ENCODE data around the gene PRIM2.
"Not testable (repeated sequence)": the region's sequence is repeated elsewhere in the genome, so short reads cannot be mapped to it uniquely, and the experiment has no call there.

The PRIM2 gene

GRCh38 chr6:57488551-57488950 lies 171.1 kb downstream of the PRIM2 start:
- DNase-seq; H3K9me3 Mint-ChIP-seq; ATAC-seq (replicated peaks); H3K27ac Mint-ChIP-seq; H3K27me3 Mint-ChIP-seq; H3K36me3 Mint-ChIP-seq (ENCODE audit: insufficient read depth); H3K4me1 Mint-ChIP-seq (ENCODE audit: low read depth in 2 of 2); H3K4me3 Mint-ChIP-seq: not testable (repeated sequence)

GRCh38 chr6:57489887-57490286 lies 172.5 kb downstream of the PRIM2 start:
- DNase-seq; ATAC-seq (replicated peaks); H3K27ac Mint-ChIP-seq: not testable (repeated sequence)

GRCh38 chr6:57491795-57492194 lies 174.4 kb downstream of the PRIM2 start:
- H3K36me3 Mint-ChIP-seq (ENCODE audit: insufficient read depth); H3K27ac Mint-ChIP-seq; H3K27me3 Mint-ChIP-seq; H3K4me1 Mint-ChIP-seq (ENCODE audit: low read depth in 2 of 2); H3K9me3 Mint-ChIP-seq; ATAC-seq (replicated peaks); DNase-seq; H3K4me3 Mint-ChIP-seq: not testable (repeated sequence)

More at GRCh38 chr6:57489887-57490286, 172.5 kb downstream of the PRIM2 start:
- not testable (repeated sequence) for H3K27me3 Mint-ChIP-seq; H3K4me3 Mint-ChIP-seq; H3K4me1 Mint-ChIP-seq (ENCODE audit: low read depth in 2 of 2); H3K9me3 Mint-ChIP-seq; H3K36me3 Mint-ChIP-seq (ENCODE audit: insufficient read depth)

DNA sequence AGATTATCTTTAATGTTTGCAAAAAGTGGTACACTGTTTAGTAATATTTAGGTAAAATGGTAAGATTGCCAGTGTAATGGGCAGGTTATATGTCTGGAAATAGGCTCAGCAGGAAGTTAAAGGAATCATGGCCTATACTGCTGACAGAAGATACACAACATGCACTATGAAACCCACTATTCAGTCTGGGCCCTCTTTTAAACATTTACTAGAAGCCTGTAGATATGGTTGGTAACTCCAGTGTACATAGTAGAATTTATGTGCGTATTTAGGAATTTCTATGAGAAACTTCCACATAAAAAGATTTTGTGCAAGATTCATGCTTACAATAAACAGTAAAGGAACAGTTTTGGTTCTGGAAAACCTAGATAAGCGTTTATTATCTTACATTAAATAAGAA lies 178.8 kb downstream of the PRIM2 start:
- not testable (repeated sequence) for DNase-seq; H3K27ac Mint-ChIP-seq; H3K27me3 Mint-ChIP-seq; H3K4me3 Mint-ChIP-seq; H3K36me3 Mint-ChIP-seq (ENCODE audit: insufficient read depth); H3K9me3 Mint-ChIP-seq; ATAC-seq (replicated peaks); H3K4me1 Mint-ChIP-seq (ENCODE audit: low read depth in 2 of 2)

DNA sequence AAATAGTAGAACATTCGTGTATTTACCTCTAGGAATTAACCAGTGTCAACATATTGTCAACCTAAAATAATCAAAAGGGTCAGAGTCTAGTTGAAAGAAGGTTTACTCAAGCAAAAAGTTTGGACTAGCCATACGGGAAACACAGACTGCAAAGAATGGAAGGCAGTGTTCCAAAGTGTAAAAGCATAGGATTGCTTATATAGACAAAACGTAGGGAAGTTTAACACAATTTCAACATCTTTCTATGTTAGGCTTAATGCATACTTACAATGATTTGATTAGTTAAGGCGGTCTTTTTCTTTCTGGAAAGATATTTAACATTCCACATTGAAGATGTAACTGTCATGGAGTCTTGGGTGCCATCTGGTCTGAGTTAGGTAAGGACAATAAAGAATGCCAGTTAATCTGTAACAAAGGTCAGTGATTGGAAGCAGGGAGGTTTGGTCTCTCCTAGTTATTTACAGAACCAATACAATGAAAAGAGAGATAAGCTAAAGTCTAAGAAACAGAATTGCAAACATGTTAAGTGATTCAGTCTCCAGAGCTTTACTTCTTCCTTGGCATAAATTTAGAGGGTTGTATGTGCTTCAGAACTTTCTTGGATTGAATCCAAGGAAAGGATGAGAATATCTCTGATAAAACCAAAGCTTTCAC lies 183.1 kb downstream of the PRIM2 start:
- ATAC-seq (replicated peaks); H3K27me3 Mint-ChIP-seq; H3K27ac Mint-ChIP-seq; H3K9me3 Mint-ChIP-seq; H3K36me3 Mint-ChIP-seq (ENCODE audit: insufficient read depth); H3K4me3 Mint-ChIP-seq; DNase-seq: not testable (repeated sequence)
- peaks cover 0 to 12% of the 10 kb centered on the region in 2 donors for H3K4me1 Mint-ChIP-seq (ENCODE audit: low read depth in 2 of 2)

GRCh38 chr6:57502387-57502786 lies 185.0 kb downstream of the PRIM2 start:
- H3K4me3 Mint-ChIP-seq; ATAC-seq (replicated peaks); H3K9me3 Mint-ChIP-seq; H3K27ac Mint-ChIP-seq; DNase-seq; H3K27me3 Mint-ChIP-seq; H3K36me3 Mint-ChIP-seq (ENCODE audit: insufficient read depth): not testable (repeated sequence)
- H3K4me1 Mint-ChIP-seq (ENCODE audit: low read depth in 2 of 2): peaks cover 0 to 12% of the 10 kb centered on the region in 2 donors

DNA sequence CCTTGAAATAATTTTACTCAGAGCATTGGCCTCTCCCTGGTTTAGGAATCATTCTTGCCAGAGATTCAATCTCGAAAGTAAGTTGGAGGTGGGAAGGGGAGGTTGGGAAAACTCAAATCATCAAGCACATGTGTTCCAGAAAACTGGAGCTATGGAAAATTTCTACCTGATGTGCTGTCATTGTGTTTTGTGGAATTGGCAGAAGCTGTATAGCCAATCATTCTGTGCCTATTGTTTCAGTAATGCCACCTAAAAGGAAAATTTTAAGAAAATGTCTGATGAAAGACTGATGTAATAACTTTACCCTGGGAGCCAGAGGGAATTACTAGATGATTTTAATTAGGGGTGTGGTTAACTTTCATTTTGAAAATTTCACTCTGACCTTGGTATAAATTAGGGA lies 187.8 kb downstream of the PRIM2 start:
- not testable (repeated sequence) for H3K9me3 Mint-ChIP-seq; H3K27me3 Mint-ChIP-seq; DNase-seq; H3K4me3 Mint-ChIP-seq; H3K4me1 Mint-ChIP-seq (ENCODE audit: low read depth in 2 of 2); H3K36me3 Mint-ChIP-seq (ENCODE audit: insufficient read depth); ATAC-seq (replicated peaks)
- peak overlapping the region in 1 of 2 donors; percentile 7 for H3K27ac Mint-ChIP-seq

GRCh38 chr6:57510390-57510789 lies 193.0 kb downstream of the PRIM2 start:
- H3K36me3 Mint-ChIP-seq (ENCODE audit: insufficient read depth); H3K4me3 Mint-ChIP-seq; DNase-seq; H3K27ac Mint-ChIP-seq; H3K9me3 Mint-ChIP-seq; ATAC-seq (replicated peaks); H3K27me3 Mint-ChIP-seq; H3K4me1 Mint-ChIP-seq (ENCODE audit: low read depth in 2 of 2): not testable (repeated sequence)

- H3K4me1 Mint-ChIP-seq (ENCODE audit: low read depth in 2 of 2); H3K27me3 Mint-ChIP-seq; H3K27ac Mint-ChIP-seq; DNase-seq; H3K4me3 Mint-ChIP-seq; H3K36me3 Mint-ChIP-seq (ENCODE audit: insufficient read depth); H3K9me3 Mint-ChIP-seq; ATAC-seq (replicated peaks): not testable (repeated sequence)
These were observed 197.7 kb downstream of the PRIM2 start for GRCh38 chr6:57515171-57515570.

GRCh38 chr6:57515845-57516244 lies 198.4 kb downstream of the PRIM2 start:
- DNase-seq; H3K36me3 Mint-ChIP-seq (ENCODE audit: insufficient read depth); H3K27me3 Mint-ChIP-seq; H3K4me1 Mint-ChIP-seq (ENCODE audit: low read depth in 2 of 2); H3K27ac Mint-ChIP-seq; H3K9me3 Mint-ChIP-seq; H3K4me3 Mint-ChIP-seq; ATAC-seq (replicated peaks): not testable (repeated sequence)

GRCh38 chr6:57516776-57517175 lies 199.3 kb downstream of the PRIM2 start:
- H3K27ac Mint-ChIP-seq; H3K4me1 Mint-ChIP-seq (ENCODE audit: low read depth in 2 of 2); H3K4me3 Mint-ChIP-seq; DNase-seq; H3K27me3 Mint-ChIP-seq; ATAC-seq (replicated peaks); H3K36me3 Mint-ChIP-seq (ENCODE audit: insufficient read depth); H3K9me3 Mint-ChIP-seq: not testable (repeated sequence)

DNA sequence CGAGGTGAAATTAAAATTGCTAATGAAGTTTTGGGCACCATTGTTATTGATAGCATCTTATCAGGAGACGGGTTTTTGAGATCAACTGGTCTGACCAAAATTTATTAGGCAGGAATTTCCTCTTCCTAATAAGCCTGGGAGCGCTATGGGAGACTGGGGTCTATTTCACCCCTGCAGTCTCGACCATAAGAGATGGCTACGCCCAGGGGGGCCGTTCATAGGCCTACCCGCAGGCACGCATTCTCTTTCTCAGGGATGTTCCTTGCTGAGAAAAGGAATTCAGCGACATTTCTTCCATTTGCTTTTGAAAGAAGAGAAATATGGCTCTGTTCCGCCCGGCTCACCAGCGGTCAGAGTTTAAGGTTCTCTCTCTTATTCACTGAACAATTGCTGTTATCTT lies 201.8 kb downstream of the PRIM2 start:
- H3K9me3 Mint-ChIP-seq; ATAC-seq (replicated peaks); H3K36me3 Mint-ChIP-seq (ENCODE audit: insufficient read depth); H3K4me1 Mint-ChIP-seq (ENCODE audit: low read depth in 2 of 2); H3K27ac Mint-ChIP-seq; DNase-seq; H3K27me3 Mint-ChIP-seq; H3K4me3 Mint-ChIP-seq: not testable (repeated sequence)

DNA sequence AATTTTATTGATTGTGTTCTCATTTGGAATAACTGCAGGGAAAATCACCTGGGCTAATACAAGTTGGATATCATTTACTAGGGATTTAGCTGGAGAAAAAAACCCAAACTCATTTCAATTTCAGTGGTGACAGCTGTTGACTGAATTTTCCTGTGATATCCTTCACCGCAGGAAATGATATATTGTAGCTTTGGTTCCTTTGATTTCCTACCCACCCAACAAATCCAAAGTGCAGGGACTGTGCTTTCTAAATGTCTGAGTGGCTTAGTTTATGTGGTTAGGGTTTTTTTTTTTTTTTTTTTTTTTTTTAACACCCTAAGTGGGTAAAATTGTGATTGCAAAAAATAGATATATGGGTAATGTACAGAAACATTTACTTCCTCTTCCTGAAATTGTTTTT lies 203.7 kb downstream of the PRIM2 start:
- H3K4me3 Mint-ChIP-seq; H3K9me3 Mint-ChIP-seq; DNase-seq; H3K27ac Mint-ChIP-seq; H3K4me1 Mint-ChIP-seq (ENCODE audit: low read depth in 2 of 2); H3K36me3 Mint-ChIP-seq (ENCODE audit: insufficient read depth); H3K27me3 Mint-ChIP-seq; ATAC-seq (replicated peaks): not testable (repeated sequence)

DNA sequence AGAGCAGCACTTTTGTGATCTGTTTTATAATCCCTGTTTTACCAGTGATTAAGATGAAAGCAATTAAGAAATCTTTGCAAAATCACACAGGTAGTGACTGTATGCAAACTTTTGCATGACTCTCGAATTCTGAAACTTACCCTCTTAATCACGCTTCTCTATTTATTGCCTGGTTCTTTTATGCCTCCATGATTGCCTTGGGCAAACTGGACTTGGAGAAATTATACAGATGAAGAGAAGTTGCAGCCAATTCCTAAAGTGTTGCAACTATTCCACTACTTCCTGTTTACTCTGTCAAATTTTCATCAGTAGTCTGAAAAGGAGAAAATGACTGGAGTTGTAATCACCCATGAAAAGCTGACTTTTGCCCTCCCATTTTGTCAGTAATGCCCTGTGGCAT lies 205.8 kb downstream of the PRIM2 start:
- H3K27me3 Mint-ChIP-seq: not testable (repeated sequence)

GRCh38 chr6:57529755-57530154 lies 212.3 kb downstream of the PRIM2 start:
- ATAC-seq (replicated peaks); H3K27ac Mint-ChIP-seq: not testable (repeated sequence)

More for the DNA sequence above, 205.8 kb downstream of the PRIM2 start:
- H3K4me1 Mint-ChIP-seq (ENCODE audit: low read depth in 2 of 2); H3K9me3 Mint-ChIP-seq; H3K4me3 Mint-ChIP-seq; ATAC-seq (replicated peaks); H3K36me3 Mint-ChIP-seq (ENCODE audit: insufficient read depth); DNase-seq; H3K27ac Mint-ChIP-seq: not testable (repeated sequence)

More at GRCh38 chr6:57529755-57530154, 212.3 kb downstream of the PRIM2 start:
- H3K9me3 Mint-ChIP-seq; H3K4me1 Mint-ChIP-seq (ENCODE audit: low read depth in 2 of 2); H3K27me3 Mint-ChIP-seq; H3K36me3 Mint-ChIP-seq (ENCODE audit: insufficient read depth); H3K4me3 Mint-ChIP-seq; DNase-seq: not testable (repeated sequence)
